GM12878 (cell line): ENCODE results near the gene USP36.

ENCODE experiments used
- CBX5 ChIP-seq: sonication (generic); IDR thresholded peaks from 2 replicates; pipeline ENCODE4 v1.6.1; 2016; ENCODE audit warnings: low read depth, moderate library complexity, mild to moderate bottlenecking, inconsistent platforms
- POLR2A ChIP-seq: IDR thresholded peaks from 2 replicates; pipeline ENCODE4 v1.6.1; 2011; ENCODE audit warnings: low read depth, mild to moderate bottlenecking, low read length
- SKIL ChIP-seq: fragments of 450-650 bp; IDR thresholded peaks from 2 replicates; pipeline ENCODE4 v1.6.1; 2017; ENCODE audit warnings: mild to moderate bottlenecking, low read depth, inconsistent platforms; ENCODE audit not compliant: poor library complexity, severe bottlenecking
- SP1 ChIP-seq: IDR thresholded peaks from one replicate; pipeline ENCODE4 v1.6.1; 2011; ENCODE audit warnings: low read depth, low read length
- TCF3 ChIP-seq: IDR thresholded peaks from 2 replicates; pipeline ENCODE4 v1.6.1; 2012; ENCODE audit warnings: low read depth, mild to moderate bottlenecking, low read length, borderline replicate concordance; ENCODE audit not compliant: insufficient read depth
- TF ChIP-seq, protein P1 (sequence below): fragments of 450-650 bp; formaldehyde crosslinking; IDR thresholded peaks from 2 replicates; pipeline ENCODE4 v1.5.0; 2022; ENCODE audit warnings: mild to moderate bottlenecking, missing genetic modification characterization
- TF ChIP-seq, protein P2 (sequence below), 3 experiments: IDR thresholded peaks in 2 of 3; conservative IDR thresholded peaks in 1 of 3; 2 replicates each; pipeline ENCODE4 v1.5.1; 2011; ENCODE audit warnings: low read depth in 3 of 3, low read length in 3 of 3, mild to moderate bottlenecking in 3 of 3, control low read depth in 2 of 3, moderate library complexity in 2 of 3, inconsistent platforms in 1 of 3, mixed read lengths in 1 of 3; ENCODE audit not compliant: control insufficient read depth in 2 of 3, insufficient read depth in 1 of 3; ENCODE audit errors: extremely low read depth in 1 of 3

- TF ChIP-seq TCF3 (no peak), CBX5 (no peak), SP1 (no peak), POLR2A (peak; percentile 54; the same call in 1 of the 2 replicates), SKIL (no peak)
- TF ChIP-seq, protein P1, sequence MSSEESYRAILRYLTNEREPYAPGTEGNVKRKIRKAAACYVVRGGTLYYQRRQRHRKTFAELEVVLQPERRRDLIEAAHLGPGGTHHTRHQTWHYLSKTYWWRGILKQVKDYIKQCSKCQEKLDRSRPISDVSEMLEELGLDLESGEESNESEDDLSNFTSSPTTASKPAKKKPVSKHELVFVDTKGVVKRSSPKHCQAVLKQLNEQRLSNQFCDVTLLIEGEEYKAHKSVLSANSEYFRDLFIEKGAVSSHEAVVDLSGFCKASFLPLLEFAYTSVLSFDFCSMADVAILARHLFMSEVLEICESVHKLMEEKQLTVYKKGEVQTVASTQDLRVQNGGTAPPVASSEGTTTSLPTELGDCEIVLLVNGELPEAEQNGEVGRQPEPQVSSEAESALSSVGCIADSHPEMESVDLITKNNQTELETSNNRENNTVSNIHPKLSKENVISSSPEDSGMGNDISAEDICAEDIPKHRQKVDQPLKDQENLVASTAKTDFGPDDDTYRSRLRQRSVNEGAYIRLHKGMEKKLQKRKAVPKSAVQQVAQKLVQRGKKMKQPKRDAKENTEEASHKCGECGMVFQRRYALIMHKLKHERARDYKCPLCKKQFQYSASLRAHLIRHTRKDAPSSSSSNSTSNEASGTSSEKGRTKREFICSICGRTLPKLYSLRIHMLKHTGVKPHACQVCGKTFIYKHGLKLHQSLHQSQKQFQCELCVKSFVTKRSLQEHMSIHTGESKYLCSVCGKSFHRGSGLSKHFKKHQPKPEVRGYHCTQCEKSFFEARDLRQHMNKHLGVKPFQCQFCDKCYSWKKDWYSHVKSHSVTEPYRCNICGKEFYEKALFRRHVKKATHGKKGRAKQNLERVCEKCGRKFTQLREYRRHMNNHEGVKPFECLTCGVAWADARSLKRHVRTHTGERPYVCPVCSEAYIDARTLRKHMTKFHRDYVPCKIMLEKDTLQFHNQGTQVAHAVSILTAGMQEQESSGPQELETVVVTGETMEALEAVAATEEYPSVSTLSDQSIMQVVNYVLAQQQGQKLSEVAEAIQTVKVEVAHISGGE (CRISPR knock-in tag), result no peak
- TF ChIP-seq, protein P2, sequence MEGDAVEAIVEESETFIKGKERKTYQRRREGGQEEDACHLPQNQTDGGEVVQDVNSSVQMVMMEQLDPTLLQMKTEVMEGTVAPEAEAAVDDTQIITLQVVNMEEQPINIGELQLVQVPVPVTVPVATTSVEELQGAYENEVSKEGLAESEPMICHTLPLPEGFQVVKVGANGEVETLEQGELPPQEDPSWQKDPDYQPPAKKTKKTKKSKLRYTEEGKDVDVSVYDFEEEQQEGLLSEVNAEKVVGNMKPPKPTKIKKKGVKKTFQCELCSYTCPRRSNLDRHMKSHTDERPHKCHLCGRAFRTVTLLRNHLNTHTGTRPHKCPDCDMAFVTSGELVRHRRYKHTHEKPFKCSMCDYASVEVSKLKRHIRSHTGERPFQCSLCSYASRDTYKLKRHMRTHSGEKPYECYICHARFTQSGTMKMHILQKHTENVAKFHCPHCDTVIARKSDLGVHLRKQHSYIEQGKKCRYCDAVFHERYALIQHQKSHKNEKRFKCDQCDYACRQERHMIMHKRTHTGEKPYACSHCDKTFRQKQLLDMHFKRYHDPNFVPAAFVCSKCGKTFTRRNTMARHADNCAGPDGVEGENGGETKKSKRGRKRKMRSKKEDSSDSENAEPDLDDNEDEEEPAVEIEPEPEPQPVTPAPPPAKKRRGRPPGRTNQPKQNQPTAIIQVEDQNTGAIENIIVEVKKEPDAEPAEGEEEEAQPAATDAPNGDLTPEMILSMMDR (IDR thresholded peaks at IDR 0.05 in 2 of 3, conservative IDR thresholded peaks at IDR 0.05 in 1 of 3; ENCODE audit: control insufficient read depth in 2 of 3, extremely low read depth in 1 of 3, insufficient read depth in 1 of 3, low read depth in 3 of 3, low read length in 3 of 3), result peak; percentile 36 to 45 (median 45)
These were observed 71.3 kb downstream of the USP36 start for GRCh38 chr17:78769196-78769773.
